Activated T-cell treated with anti-CD3 and anti-CD28 coated beads, Interleukin-2, amount 50 U/mL, for 24 hours (primary cell): Measurements from ENCODE around the gene DYNLT1.
A peak's percentile ranks its signal among the peaks of the same experiment; 100 is the strongest.
"Not testable (repeated sequence)": the region's sequence is repeated elsewhere in the genome, so short reads cannot be mapped to it uniquely, and the experiment has no call there.

Experiments
- DNase-seq: peaks from one replicate; pipeline ENCODE4 v3.0.0-alpha.2; 2020
- H3K27ac Mint-ChIP-seq: 2 replicates; pipeline ENCODE4 v1.8.0; 2020; ENCODE audit warnings: mild to moderate bottlenecking, mixed read lengths
- H3K27me3 Mint-ChIP-seq: 2 replicates; pipeline ENCODE4 v1.8.0; 2020; ENCODE audit warnings: mixed read lengths
- H3K36me3 Mint-ChIP-seq: 2 replicates; pipeline ENCODE4 v1.8.0; 2020; ENCODE audit warnings: low read depth, mixed read lengths
- H3K4me1 Mint-ChIP-seq: 2 replicates; pipeline ENCODE4 v1.8.0; 2020; ENCODE audit warnings: low read depth, mixed read lengths
- H3K4me3 Mint-ChIP-seq: 2 replicates; pipeline ENCODE4 v1.8.0; 2020; ENCODE audit warnings: mild to moderate bottlenecking, moderate library complexity, mixed read lengths
- H3K9me3 Mint-ChIP-seq: 2 replicates; pipeline ENCODE4 v1.8.0; 2020; ENCODE audit warnings: mixed read lengths

Gene DYNLT1

DNA sequence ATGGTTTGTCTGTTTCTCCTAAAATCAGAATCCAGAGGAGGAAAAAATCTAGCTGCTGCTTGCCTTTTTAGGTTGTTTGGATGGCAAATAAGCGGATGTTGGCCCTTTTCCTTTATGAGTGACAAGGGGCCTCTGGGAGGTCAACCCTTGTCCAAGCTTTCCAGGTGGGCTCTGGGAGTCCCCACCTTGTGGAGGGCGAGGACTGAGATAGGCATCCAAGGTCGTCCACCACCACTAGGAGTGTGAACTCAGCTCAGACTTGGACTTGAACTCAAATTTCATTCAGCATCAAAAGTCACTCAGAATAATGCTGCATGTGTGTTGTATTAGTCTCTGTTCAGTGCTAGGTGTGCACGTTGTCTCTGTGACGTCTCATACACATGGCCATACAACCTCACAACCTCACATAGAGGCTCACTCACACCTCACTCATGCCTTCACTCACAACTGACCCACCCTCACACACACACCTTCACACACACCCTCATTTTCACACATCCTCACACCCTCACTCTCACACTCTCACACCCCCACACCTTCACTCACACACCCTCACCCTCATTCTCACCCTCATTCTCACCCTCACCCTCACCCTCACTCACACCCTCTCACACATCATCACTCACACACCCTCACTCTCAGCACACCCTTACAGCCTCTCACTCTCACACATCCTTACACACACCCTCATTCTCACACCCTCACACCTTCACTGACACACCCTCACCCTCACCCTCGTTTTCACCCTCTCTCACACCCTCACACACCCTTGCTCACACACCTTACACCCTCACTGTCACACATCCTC is 18.0 kb downstream of the DYNLT1 start:
- H3K9me3 Mint-ChIP-seq: no peaks in the 10 kb centered on the region
- H3K36me3 Mint-ChIP-seq: peaks cover 95% of the 10 kb centered on the region
- H3K4me1 Mint-ChIP-seq: peaks cover 51% of the 10 kb centered on the region
- H3K27me3 Mint-ChIP-seq: no peaks in the 10 kb centered on the region
- no peak overlapping the region for H3K4me3 Mint-ChIP-seq
- no peak for DNase-seq
- peak overlapping the region; percentile 73 for H3K27ac Mint-ChIP-seq

DNA sequence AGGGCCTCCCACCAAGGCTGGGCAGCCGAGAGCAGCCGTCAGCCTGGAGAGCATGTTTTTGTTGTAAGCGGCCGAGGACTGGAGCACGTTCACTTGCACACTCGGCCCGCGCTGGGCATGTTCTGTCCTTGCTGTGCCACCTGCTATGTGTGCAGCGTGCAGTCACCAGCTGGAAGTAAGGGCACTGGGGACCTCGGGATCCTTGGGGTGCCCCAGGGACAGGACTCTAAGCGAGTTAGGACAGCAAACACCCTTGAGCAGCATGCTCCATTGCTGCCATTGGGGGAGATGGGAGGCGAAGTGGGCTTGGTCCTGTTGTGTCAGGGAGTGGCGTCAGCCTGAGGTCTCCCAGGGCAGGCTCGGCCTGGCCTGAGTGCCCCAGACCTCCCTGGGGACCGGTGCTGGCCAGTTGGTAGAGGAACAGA is 18.6 kb downstream of the DYNLT1 start:
- DNase-seq: no peak
- Mint-ChIP-seq H3K4me3 (no peak overlapping the region), H3K27me3 (no peaks in the 10 kb centered on the region), H3K36me3 (peaks cover 95% of the 10 kb centered on the region), H3K9me3 (no peaks in the 10 kb centered on the region), H3K4me1 (peaks cover 44% of the 10 kb centered on the region), H3K27ac (peak overlapping the region; percentile 73)

DNA sequence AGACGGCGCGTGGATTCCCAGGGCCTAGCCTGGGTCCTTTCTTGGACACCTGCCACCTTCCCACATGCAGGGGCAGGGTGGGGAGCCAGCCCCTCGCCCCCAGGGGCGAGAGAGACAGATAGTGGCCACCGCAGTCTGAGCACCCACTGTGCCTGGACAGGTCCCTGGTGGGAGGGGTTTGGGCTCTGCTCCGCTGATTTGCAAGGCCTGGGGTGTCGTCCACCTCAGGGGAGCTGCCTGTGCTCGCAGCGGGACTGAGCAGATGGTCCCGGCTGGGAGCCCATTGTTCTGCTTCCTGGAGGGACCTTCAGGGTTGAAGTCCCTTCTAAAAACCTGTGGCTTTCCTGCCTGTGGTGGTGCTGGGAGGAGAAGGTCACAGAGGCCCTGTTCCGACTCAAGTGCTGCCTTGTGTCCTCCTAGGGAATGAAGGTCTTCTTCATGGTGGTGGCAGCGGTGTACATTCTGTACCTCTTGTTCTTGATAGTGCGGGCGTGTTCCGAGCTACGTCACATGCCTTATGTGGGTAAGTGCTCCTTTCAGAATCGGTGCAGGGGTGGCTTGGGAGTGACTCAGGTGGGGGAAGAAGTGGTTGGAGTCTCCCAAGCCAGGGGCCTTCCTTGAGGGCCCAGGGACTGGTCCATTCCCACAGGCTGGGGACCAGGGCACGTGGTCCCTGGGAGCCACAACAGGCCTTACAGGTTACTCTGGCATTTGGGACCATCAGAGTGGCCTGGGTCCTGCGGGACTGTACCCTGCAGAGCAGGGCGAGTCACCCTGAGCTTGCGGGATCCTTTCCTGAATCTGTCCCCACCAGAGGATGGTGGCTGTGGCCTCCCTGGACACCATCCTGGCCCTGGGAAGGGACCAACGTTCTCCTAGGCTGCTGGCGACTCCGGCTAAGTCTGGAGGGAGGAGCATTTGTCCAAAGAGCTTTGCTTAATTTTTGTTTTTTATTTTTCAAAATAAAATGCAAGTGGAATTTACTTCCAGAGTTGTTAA is 19.6 kb downstream of the DYNLT1 start:
- H3K4me1 Mint-ChIP-seq: peaks cover 37% of the 10 kb centered on the region
- no peak overlapping the region for H3K4me3 Mint-ChIP-seq

DNA sequence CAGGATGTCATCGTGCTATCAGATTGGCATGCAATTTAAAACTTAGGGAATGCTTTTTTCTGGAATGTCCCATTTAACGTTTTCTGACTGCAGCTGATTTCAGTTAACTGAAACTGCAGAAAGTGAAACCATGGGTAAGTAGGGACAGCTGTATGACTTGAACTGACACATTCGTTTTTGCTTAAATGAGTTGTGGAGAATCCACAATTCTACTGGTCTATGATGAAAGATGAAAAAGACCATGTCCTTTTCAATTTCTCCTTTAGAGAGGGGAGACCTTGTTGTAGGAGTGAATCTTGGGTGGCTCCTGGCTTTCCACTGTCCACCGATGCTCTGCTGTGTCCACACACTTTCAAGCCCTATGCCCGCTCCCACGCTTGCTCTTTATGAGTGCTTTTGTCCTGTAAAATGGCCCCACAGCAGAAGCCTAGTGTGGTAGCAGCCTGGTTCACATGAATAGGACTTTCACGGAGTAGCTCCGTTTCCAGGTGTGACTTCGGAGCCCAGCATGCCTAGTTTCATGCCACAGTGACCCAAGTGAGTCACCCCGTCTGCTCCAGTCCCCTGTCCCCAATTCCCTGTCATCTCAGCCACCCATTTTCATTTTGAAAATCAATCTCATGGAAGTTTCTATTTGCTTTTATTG is 21.9 kb downstream of the DYNLT1 start:
- Mint-ChIP-seq H3K9me3 (no peaks in the 10 kb centered on the region), H3K27ac (peak overlapping the region; percentile 77), H3K4me1 (peaks cover 27% of the 10 kb centered on the region), H3K36me3 (peaks cover 97% of the 10 kb centered on the region), H3K4me3 (no peak overlapping the region), H3K27me3 (no peaks in the 10 kb centered on the region)
- DNase-seq: peak; percentile 19

More for the DNA sequence above, 19.6 kb downstream of the DYNLT1 start:
- H3K36me3 Mint-ChIP-seq: peaks cover 95% of the 10 kb centered on the region
- peak overlapping the region; percentile 78 for H3K27ac Mint-ChIP-seq
- no peaks in the 10 kb centered on the region for H3K9me3 Mint-ChIP-seq
- DNase-seq: no peak
- H3K27me3 Mint-ChIP-seq: no peaks in the 10 kb centered on the region

DNA sequence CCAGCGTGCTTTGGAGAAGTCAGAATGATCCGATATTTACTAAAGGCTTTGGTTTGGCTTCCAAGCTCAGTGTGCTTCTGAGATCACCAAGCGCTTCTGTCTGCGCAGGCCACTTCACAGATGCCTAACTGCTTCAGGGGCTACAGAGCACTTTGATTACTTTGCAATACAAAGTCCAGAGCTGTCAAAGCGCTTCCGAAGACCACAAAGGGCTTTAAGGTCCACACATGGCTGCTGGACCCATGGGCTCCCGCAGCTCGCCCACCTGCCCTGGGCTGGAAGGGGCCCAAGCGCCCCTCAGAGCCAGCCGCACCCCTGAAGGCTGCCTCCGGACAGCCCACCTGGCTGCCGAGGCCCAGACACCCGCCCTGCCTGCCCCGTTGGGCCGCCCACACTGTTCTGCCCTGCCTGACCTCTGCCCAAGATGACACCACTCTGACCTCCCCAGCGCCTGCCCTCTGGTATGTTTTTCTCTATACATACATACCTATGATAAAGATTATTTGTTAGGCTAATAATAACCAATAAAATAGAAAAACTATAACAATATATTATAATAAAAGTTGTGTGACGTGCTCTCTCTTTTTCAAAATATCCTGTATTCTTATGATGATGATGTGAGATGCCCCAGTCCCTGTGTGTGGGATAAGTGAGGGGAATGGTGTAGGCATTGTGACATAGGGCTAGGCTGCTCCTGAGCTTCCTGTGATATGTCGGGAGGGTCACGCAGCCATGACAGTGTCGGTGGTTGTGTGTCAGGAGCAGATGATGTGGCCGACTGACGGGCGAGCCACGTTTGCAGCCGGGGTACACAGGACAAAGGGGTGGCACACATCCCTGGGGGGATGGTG is 22.6 kb downstream of the DYNLT1 start:
- DNase-seq: peak; percentile 20
- H3K27me3 Mint-ChIP-seq: no peaks in the 10 kb centered on the region
- peaks cover 23% of the 10 kb centered on the region for H3K4me1 Mint-ChIP-seq
- no peak overlapping the region for H3K4me3 Mint-ChIP-seq
- peaks cover 97% of the 10 kb centered on the region for H3K36me3 Mint-ChIP-seq
- peak overlapping the region; percentile 77 for H3K27ac Mint-ChIP-seq
- H3K9me3 Mint-ChIP-seq: no peaks in the 10 kb centered on the region

DNA sequence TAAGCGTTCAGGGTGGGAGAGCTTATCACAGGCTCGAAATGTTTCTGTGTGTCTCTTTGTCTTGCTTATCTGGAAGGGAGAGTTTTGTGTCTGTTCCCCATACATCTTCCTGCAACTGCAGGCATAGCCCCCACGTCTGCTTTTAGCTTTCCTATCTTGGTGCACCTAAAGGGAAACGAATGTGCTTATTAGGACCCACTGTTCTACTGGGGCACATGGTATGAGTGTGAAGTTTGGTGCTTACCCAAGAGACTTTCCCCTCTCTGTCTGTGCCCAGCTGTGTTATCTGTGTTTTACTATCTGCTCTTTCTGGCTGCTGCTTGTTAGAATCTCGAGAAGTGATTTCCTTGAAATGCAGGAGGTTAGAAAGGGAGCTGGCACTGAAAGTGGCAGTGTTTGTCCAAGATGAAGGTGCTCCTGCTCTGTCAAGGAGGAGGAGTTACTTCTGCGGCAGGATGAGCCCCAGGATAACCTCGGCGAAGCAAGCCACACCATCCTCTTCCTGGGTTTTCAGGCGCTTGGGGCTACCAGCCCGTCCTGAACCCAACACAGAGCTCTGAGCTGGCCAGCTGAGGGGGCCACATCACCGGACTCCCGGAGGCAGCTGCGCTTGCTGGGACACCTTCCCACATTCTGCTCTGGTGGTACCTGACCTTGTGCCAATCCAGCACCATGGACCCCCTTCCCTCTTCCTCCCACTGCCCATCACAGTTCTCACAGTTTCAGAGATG is 23.4 kb downstream of the DYNLT1 start:
- Mint-ChIP-seq H3K27ac (peak overlapping the region; percentile 55), H3K9me3 (no peaks in the 10 kb centered on the region), H3K4me1 (peaks cover 22% of the 10 kb centered on the region), H3K36me3 (peaks cover 97% of the 10 kb centered on the region), H3K27me3 (no peaks in the 10 kb centered on the region), H3K4me3 (no peak overlapping the region)
- DNase-seq: no peak

DNA sequence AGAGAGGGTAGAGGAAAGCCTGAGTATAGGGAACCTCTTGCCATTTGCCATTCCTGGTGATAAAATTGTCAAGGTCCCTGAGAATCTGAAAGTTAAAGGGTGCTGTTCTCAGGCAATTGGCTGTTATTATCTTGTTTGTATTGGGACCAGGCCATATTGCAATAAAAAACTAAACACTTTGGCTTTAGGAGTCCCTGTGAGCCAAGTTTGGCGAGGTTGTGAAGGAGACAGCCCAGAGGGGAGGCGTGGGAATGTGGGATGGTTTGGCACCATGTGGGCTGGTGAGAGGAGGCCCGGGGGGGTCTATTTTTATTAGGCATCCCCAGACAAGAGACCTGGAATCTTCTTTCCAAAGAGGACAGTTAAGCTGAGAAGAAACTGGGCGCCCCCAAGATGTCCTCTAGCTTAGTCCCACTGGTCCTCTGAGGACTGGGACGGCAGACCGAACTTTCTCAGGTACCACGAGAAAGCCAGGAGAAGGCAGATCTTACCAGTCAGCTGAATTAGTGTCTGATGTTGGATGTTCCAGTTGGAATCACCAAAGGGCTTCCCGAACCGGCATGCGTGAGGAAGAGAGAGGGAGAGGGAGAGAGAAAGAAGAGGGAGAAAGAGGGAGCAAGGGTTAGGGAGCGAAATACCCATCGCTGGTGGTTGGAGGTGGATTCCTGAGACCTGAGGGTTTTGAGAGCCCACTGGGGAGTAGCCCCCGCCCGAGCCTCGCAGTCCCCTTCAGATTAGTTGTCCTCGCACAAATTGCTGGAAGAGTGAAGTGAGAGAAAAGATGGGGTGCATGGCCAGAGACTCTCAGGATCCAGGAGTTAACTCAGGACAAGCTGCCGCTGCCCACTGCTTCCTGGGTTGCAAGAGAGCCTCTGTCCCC is 24.4 kb downstream of the DYNLT1 start:
- Mint-ChIP-seq H3K4me3 (no peak overlapping the region), H3K27me3 (no peaks in the 10 kb centered on the region), H3K36me3 (peaks cover 97% of the 10 kb centered on the region), H3K4me1 (peaks cover 19% of the 10 kb centered on the region), H3K9me3 (no peaks in the 10 kb centered on the region), H3K27ac (peak overlapping the region; percentile 52)
- peak; percentile 6 for DNase-seq

DNA sequence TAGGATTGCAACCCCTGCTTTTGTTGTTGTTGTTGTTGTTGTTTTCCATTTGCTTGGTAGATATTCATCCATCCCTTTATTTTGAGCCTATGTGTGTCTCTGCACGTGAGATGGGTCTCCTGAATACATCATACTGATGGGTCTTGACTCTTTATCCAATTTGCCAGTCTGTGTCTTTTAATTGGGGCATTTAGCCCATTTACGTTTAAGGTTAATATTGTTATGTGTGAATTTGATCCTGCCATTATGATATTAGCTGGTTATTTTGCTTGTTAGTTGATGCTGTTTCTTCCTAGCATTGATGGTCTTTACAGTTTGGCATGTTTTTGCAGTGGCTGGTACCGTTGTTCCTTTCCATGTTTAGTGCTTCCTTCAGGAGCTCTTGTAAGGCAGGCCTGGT is 26.3 kb downstream of the DYNLT1 start:
- not testable (repeated sequence) for H3K9me3 Mint-ChIP-seq, DNase-seq, H3K27ac Mint-ChIP-seq, H3K4me3 Mint-ChIP-seq, H3K27me3 Mint-ChIP-seq
- peaks cover 19% of the 10 kb centered on the region for H3K4me1 Mint-ChIP-seq
- peaks cover 96% of the 10 kb centered on the region for H3K36me3 Mint-ChIP-seq

DNA sequence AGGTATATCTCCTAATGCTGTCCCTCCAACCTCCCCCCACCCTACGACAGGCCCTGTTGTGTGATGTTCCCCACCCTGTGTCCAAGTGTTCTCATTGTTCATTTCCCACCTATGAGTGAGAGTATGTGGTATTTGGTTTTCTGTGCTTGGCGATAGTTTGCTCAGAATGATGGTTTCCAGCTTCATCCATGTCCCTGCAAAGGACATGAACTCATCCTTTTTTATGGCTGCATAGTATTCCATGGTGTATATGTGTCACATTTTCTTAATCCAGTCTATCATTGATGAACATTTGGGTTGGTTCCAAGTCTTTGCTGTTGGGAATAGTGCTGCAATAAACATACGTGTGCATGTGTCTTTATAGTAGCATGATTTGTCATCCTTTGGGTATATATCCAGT is 29.9 kb downstream of the DYNLT1 start:
- H3K27ac Mint-ChIP-seq: not testable (repeated sequence)

DNA sequence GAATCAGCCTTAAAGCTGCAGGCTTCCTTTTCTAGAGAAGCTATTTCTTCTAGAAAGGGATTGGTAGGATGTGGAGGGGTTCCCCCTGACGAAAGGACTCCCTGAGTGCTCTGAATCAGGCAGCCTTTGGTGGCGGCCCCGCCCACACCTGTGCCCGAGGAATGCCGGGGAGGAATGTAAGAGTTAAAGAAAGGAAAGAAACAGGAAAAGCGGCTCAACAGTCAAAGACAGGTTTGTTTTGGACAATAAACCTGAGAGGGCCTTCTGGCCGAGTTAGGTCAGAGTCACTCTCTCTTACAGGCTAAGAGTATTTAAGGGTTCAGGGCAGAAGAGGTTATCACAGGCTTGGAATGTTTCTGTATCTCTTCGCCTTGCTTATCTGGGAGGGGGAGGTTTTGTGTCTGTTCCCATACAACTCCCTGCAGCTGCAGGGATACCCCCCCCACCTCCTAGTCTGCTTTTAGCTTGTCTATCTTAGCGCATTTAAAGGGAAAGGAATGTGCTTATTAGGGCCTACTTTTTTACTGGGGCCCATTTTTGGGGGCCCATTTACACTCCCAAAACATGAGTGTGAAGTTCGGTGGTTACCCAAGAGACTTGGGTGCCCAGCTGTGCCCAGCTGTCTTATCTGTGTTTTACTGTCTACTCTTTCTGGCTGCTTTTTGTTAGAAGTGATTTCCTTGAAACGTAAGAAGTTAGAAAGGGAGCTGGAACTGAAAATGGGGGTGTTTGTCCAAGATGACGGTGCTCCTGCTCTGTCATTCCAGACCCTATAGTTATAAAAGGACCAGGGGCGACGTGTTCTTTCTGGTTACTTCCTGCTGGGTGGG is 32.8 kb downstream of the DYNLT1 start:
- Mint-ChIP-seq H3K9me3 (no peaks in the 10 kb centered on the region), H3K27ac (peak overlapping the region; percentile 24), H3K4me3 (no peak overlapping the region), H3K27me3 (no peaks in the 10 kb centered on the region), H3K4me1 (no peaks in the 10 kb centered on the region), H3K36me3 (peaks cover 97% of the 10 kb centered on the region)
- DNase-seq: no peak

More for the DNA sequence above, 29.9 kb downstream of the DYNLT1 start:
- H3K27me3 Mint-ChIP-seq, H3K4me1 Mint-ChIP-seq, H3K9me3 Mint-ChIP-seq, H3K4me3 Mint-ChIP-seq, DNase-seq: not testable (repeated sequence)
- H3K36me3 Mint-ChIP-seq: peaks cover 99% of the 10 kb centered on the region

DNA sequence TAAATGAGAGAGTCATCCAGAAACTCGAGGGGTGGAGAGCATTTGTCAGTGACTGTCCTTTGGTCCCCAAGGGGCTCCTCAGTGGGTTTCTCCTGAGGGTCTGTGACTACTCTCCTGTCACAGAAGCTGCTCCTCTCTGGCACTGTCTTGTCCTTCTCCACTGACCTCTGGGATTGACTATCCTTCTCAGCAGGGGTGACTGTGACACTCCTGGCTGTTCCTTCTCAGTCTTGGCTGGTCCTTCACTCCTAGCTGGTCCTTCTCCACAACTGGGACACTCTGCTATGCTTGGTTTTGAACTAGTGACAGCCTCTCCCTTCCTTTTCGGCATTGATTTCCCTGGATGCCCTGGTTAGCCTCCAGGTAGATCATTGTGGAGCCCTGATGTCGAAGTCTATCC is 33.5 kb downstream of the DYNLT1 start:
- Mint-ChIP-seq H3K9me3 (no peaks in the 10 kb centered on the region), H3K36me3 (peaks cover 97% of the 10 kb centered on the region), H3K4me1 (no peaks in the 10 kb centered on the region), H3K4me3 (no peak overlapping the region), H3K27ac (no peak overlapping the region), H3K27me3 (no peaks in the 10 kb centered on the region)
- DNase-seq: no peak
